Stimulated activated CD8-positive, alpha-beta memory T cell treated with anti-CD3 and anti-CD28 coated beads, Interleukin-7, amount 100 ng/mL, for 24 hours (primary cell): ENCODE data around the gene P3H3.
A peak's percentile ranks its signal among the peaks of the same experiment; 100 is the strongest.

Experiments used
- DNase-seq: peaks from one replicate; pipeline ENCODE4 v3.0.0-alpha.2; 2020; ENCODE audit warnings: low read depth

Gene P3H3

GRCh38 chr12:6826734-6827436 is 1.3 kb upstream of the P3H3 start:
- DNase-seq, result no peak

- DNase-seq, result peak; percentile 26
These were observed 733 bp upstream of the P3H3 start for GRCh38 chr12:6827437-6827911.

- DNase-seq, result no peak
These were observed 751 bp downstream of the P3H3 start for GRCh38 chr12:6828781-6829535.

GRCh38 chr12:6829536-6830220 is 1.5 kb downstream of the P3H3 start:
- DNase-seq, result no peak

- DNase-seq, result no peak
These were observed 2.2 kb downstream of the P3H3 start for GRCh38 chr12:6830286-6830890.

GRCh38 chr12:6830999-6831398 is 2.8 kb downstream of the P3H3 start:
- no peak for DNase-seq

- DNase-seq, result no peak
These were observed 3.3 kb downstream of the P3H3 start for GRCh38 chr12:6831450-6831995.

GRCh38 chr12:6832125-6832524 is 3.9 kb downstream of the P3H3 start:
- no peak for DNase-seq

GRCh38 chr12:6833189-6833890 is 5.1 kb downstream of the P3H3 start:
- DNase-seq, result no peak

- DNase-seq, result no peak
These were observed 6.0 kb downstream of the P3H3 start for GRCh38 chr12:6834254-6834653.

GRCh38 chr12:6834873-6835272 is 6.7 kb downstream of the P3H3 start:
- no peak for DNase-seq

- DNase-seq, result no peak
These were observed 8.6 kb downstream of the P3H3 start for GRCh38 chr12:6836851-6837250.

- DNase-seq, result no peak
These were observed 9.3 kb downstream of the P3H3 start for GRCh38 chr12:6837370-6838060.

GRCh38 chr12:6838854-6839253 is 10.6 kb downstream of the P3H3 start:
- no peak for DNase-seq

GRCh38 chr12:6839482-6840201 is 11.4 kb downstream of the P3H3 start:
- DNase-seq, result no peak

- DNase-seq, result no peak
These were observed 12.1 kb downstream of the P3H3 start for GRCh38 chr12:6840330-6840729.

- DNase-seq, result no peak
These were observed 12.7 kb downstream of the P3H3 start, which contains the start of gene GNB3 for GRCh38 chr12:6840761-6841515. GNB3 (plus strand) TSS chr12:6840925; CDS start chr12:6841288, 363 bp downstream.

- no peak for DNase-seq
These were observed 13.9 kb downstream of the P3H3 start for GRCh38 chr12:6842075-6842474.

- no peak for DNase-seq
These were observed 15.1 kb downstream of the P3H3 start for GRCh38 chr12:6843118-6843902.
